SJSA1 (cell line): ENCODE data around the gene LIMS1. TPM values are rescaled to one million over a fixed set of nuclear protein-coding genes. Genes with fewer than 3 reads are reported as not detected.

Experiments used
- DNase-seq, 2 experiments: peaks; one replicate each; pipeline ENCODE4 v3.0.0-alpha.2; 2015 to 2020; ENCODE audit warnings: low spot score in 2 of 2, low read depth in 1 of 2
- H3K27ac ChIP-seq: fragments of 250-450 bp; sonication (Bioruptor Pico); 2 replicates; pipeline ENCODE4 v1.5.1; 2020; ENCODE audit warnings: mild to moderate bottlenecking, moderate library complexity
- H3K27me3 ChIP-seq: fragments of 250-450 bp; sonication (Bioruptor Pico); replicated peaks from 2 replicates; pipeline ENCODE4 v1.5.1; 2020; ENCODE audit warnings: mild to moderate bottlenecking, moderate library complexity
- H3K36me3 ChIP-seq: fragments of 250-450 bp; sonication (Bioruptor Pico); 2 replicates; pipeline ENCODE4 v1.5.1; 2020; ENCODE audit warnings: mild to moderate bottlenecking
- H3K4me1 ChIP-seq: fragments of 250-450 bp; sonication (Bioruptor Pico); replicated peaks from 2 replicates; pipeline ENCODE4 v1.6.1; 2021; ENCODE audit warnings: mild to moderate bottlenecking
- H3K4me3 ChIP-seq: fragments of 250-450 bp; sonication (Bioruptor Pico); 2 replicates; pipeline ENCODE4 v1.5.1; 2020; ENCODE audit warnings: mild to moderate bottlenecking
- H3K9me3 ChIP-seq: fragments of 250-450 bp; sonication (Bioruptor Pico); replicated peaks from 2 replicates; pipeline ENCODE4 v1.5.1; 2020; ENCODE audit warnings: mild to moderate bottlenecking
- total RNA-seq: library from RNA; depleted of rRNA; stranded (reverse); fragments of >200 nt; shearing (Covaris generic); gene quantifications from 2 replicates; pipeline ENCODE4 v1.2.3, GENCODE V29; 2014

The LIMS1 gene
- total RNA-seq, 1 experiment from 2014 or later, result 169 TPM

DNA sequence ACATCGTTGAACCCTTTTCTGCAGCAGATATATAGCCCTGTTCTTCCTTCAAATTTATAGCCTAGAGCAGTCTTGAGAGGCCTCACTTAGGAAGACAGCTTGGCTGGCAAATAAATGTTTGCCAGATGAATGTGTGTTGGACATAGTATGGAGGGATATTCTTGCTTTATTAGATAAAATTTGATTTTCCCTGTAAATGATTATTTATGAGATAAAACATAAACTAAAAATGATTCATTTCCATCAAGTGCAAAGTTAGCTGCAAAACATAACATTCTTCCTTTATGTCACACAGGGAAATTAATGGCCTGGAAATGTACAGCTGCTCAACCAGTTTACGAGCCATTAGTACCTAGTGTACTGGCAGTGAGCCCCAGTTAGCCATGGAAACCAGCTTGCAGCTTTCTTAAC, 82.5 kb downstream of the LIMS1 start:
- Histone ChIP-seq H3K36me3 (peaks cover 12% of the 10 kb centered on the region), H3K27me3 (no peaks in the 10 kb centered on the region), H3K9me3 (no peaks in the 10 kb centered on the region), H3K27ac (no peak overlapping the region), H3K4me3 (no peak overlapping the region), H3K4me1 (peaks cover 69% of the 10 kb centered on the region)
- DNase-seq, result no peak

DNA sequence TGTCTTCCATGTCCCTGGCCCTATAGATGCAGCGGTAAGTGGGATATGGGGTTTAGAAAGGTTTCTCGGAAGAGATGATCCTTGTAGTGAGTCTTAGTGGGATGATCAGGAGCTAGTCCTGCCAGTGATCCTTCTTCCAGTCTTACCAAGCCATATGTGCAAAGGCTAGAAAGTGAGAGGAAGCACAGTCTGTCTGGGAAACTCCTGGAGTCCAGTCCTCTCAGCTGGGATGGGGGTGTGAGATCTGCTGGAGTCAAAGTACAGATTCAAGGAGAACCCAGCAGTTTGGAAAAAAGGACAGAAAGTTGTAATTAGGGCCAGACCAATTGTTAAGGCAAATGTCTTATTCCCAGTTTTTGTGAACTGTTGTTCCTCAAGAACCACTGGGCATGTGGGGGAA, 83.3 kb downstream of the LIMS1 start:
- Histone ChIP-seq H3K27ac (no peak overlapping the region), H3K9me3 (no peaks in the 10 kb centered on the region), H3K36me3 (peaks cover 12% of the 10 kb centered on the region), H3K27me3 (no peaks in the 10 kb centered on the region), H3K4me1 (peaks cover 70% of the 10 kb centered on the region), H3K4me3 (no peak overlapping the region)
- DNase-seq, result no peak

DNA sequence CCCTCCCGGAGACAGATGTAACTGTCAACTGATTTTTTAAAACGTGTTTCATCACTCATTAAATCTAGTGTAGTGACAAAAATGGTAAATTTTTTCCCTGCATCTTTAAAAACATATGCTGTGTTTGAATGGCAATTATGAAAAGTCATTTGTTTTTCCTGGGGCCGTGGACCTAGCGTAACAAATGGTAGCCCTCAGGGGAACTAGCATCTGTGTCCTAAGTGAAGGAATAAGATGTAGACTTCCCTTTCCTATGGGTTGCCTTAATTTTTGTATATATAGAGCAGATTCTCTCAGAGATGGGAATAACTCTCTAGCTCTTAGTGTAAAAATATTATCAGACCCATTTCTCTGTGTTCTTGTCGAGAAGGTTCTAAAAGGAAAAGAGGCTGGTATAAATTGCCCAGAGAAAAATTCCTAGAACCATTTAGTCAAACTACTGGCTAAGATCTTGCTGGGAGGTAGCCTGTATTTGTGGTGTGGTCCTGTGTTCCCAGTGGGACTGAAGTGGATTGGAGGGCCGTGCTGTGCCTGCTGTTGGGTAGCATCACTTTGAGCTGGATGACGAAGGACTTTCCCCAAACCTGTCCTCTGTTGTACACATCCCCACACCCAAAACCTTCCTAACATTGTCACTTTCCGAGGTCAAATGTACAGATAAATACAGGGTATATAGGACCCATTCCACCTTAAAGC, 85.8 kb downstream of the LIMS1 start:
- H3K4me3 ChIP-seq, result no peak overlapping the region
- H3K9me3 ChIP-seq, result no peaks in the 10 kb centered on the region
- H3K27me3 ChIP-seq, result no peaks in the 10 kb centered on the region
- H3K36me3 ChIP-seq, result peaks cover 12% of the 10 kb centered on the region
- peaks cover 46% of the 10 kb centered on the region for H3K4me1 ChIP-seq
- DNase-seq, result no peak
- H3K27ac ChIP-seq, result no peak overlapping the region

- Histone ChIP-seq H3K4me1 (peaks cover 40% of the 10 kb centered on the region), H3K9me3 (no peaks in the 10 kb centered on the region), H3K36me3 (peaks cover 11% of the 10 kb centered on the region), H3K27ac (no peak overlapping the region), H3K4me3 (no peak overlapping the region), H3K27me3 (no peaks in the 10 kb centered on the region)
- DNase-seq, result no peak
Observed at GRCh38 chr2:108620656-108621055, 86.4 kb downstream of the LIMS1 start.

GRCh38 chr2:108621087-108621559, 86.9 kb downstream of the LIMS1 start:
- H3K27me3 ChIP-seq, result no peaks in the 10 kb centered on the region
- no peak overlapping the region for H3K27ac ChIP-seq
- peaks cover 9% of the 10 kb centered on the region for H3K36me3 ChIP-seq
- H3K9me3 ChIP-seq, result no peaks in the 10 kb centered on the region
- no peak overlapping the region for H3K4me3 ChIP-seq
- H3K4me1 ChIP-seq, result peaks cover 37% of the 10 kb centered on the region
- DNase-seq, result no peak

DNA sequence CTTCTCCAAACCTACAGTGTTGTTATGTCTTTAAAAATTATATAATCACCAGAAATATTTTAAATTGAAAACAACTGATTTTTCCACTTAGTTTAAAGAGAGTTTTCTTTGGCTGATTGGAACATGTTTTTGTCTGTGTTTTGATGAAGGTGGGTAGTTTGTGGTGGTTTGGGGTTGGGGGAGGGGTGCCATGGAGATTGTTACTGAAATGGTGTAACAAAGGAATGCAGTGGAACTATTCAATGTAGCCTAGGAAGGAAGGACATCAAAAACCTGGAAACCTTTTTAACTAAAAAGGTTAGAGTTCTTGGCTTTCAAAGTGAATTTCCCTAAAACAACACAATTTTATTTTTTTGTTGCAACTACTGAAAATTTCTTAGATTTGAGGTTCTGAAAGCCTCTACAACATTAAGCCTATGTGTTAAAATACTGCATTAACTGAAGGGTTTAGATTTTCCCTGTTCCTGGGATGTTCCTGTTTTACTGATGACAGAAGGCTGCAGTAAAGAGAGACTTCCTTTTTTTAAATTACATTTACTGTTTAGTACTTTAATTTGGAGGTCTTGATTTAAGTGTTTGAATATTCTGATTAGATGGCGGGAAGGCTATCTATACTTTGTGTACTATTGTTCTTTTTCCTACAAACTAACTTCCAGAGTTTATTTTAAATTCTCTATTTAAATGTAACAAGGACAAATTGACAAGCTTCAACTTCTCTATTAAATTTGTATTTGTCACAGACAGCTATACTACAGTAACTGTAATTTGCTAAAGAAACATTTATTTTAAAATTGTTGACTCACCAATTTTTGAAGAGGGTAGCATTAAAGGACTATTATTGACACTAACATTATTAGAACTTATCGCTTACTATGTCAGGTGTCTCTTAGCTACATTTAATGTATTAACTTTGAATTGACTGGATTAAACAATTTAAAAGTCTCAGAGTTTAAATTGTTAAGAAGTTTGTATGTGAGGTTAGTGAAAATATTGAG, 87.7 kb downstream of the LIMS1 start:
- no peak overlapping the region for H3K4me3 ChIP-seq
- H3K27ac ChIP-seq, result no peak overlapping the region

DNA sequence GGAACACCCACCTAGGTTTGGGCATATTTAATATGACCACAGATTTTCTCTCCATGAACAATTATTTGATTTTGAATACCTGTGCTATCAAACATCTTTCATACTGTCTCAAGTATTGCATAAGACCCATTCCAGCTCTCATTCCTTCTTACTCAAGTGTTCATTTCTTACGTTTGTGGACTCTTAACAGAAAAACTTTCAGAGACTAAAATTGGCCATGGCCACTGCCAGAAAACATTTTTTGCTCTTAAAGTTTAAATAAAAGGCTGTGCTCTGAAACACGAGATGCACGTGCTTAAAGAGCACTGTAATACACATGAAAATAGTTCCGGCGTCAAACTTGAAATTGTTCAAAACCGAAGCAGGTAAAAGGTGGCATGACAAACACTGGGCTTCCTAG, 89.3 kb downstream of the LIMS1 start:
- Histone ChIP-seq H3K36me3 (no peaks in the 10 kb centered on the region), H3K4me1 (peaks cover 25% of the 10 kb centered on the region), H3K4me3 (no peak overlapping the region), H3K9me3 (no peaks in the 10 kb centered on the region), H3K27ac (no peak overlapping the region), H3K27me3 (no peaks in the 10 kb centered on the region)
- DNase-seq, result no peak

More for the DNA sequence above, 87.7 kb downstream of the LIMS1 start:
- Histone ChIP-seq H3K9me3 (no peaks in the 10 kb centered on the region), H3K4me1 (peaks cover 29% of the 10 kb centered on the region), H3K36me3 (peaks cover 3% of the 10 kb centered on the region; the same call in 1 of the 2 replicates), H3K27me3 (no peaks in the 10 kb centered on the region)
- DNase-seq, result no peak

DNA sequence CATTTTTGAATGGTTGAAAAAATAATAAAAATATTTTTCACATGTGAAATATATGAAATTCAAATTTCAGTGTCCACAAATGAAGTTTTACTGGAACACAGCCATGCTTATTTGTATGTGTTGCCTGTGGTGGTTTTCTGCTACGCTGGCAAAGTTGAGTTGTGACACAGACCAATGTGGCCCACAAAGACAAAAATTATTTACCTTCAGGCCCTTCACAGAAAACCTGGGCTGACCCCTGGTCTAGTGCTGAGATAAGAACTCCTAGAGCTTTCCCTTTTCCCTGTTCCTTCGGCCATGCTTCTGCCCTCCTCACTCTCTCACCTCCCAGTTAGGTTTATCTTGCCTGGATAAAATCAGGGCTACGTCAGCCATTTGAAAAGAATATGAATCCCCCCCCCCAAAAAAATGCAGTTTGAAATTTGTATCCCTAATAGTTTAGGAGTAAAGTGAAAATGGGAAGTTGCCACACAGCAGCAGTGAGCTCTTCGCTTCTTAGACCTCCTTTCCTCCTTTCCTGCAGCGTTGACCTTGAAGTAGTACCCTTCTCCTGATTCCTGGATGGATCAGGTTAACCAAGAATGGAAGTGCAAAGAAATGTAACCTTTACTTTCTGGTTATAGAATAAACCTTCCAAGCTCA, 91.0 kb downstream of the LIMS1 start:
- H3K27ac ChIP-seq, result no peak overlapping the region
- H3K4me3 ChIP-seq, result no peak overlapping the region
- peaks cover 17% of the 10 kb centered on the region for H3K4me1 ChIP-seq
- no peaks in the 10 kb centered on the region for H3K36me3 ChIP-seq
- H3K9me3 ChIP-seq, result no peaks in the 10 kb centered on the region
- DNase-seq, result no peak
- H3K27me3 ChIP-seq, result no peaks in the 10 kb centered on the region

DNA sequence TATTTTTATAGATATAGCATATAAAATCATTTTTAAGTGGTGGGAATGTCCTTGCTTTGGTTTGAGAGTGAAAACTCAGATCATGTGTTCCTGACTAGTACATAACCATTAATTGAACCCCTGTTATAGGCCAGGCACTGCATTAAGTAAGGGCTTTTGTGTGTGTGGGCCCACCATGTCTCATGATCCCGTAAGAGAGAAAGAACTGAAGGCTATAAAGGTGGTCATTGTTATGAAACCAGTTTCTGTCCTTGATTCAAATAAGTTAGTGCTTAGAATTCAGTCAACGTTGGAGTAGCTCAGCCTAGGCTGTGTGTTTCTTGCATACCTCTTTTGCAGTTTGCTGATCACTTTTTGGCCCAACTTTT, 91.5 kb downstream of the LIMS1 start:
- Histone ChIP-seq H3K27me3 (no peaks in the 10 kb centered on the region), H3K4me1 (peaks cover 18% of the 10 kb centered on the region), H3K27ac (no peak overlapping the region), H3K36me3 (no peaks in the 10 kb centered on the region), H3K9me3 (no peaks in the 10 kb centered on the region), H3K4me3 (no peak overlapping the region)
- no peak for DNase-seq

DNA sequence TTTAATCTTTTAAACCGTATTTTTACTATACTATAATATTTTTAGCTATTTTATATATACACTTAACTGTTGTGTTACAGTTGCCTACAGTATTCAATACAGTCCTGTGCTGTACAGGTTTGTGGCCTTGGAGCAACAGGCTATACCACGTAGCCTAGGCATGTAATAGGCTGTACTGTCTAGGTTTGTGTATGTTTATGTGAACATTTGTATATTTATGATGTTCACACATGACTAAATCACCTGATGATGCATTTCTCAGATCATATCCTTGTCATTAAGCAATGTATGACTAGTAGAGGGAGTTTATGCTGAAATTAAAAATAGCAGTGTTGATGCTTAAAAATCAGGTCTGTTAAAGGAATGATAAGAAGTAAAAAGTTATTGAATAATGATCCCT, 92.7 kb downstream of the LIMS1 start:
- peaks cover 19% of the 10 kb centered on the region for H3K4me1 ChIP-seq
- no peaks in the 10 kb centered on the region for H3K36me3 ChIP-seq
- DNase-seq, result no peak
- no peaks in the 10 kb centered on the region for H3K9me3 ChIP-seq
- no peaks in the 10 kb centered on the region for H3K27me3 ChIP-seq
- no peak overlapping the region for H3K27ac ChIP-seq
- H3K4me3 ChIP-seq, result no peak overlapping the region

GRCh38 chr2:108627911-108628567, 93.8 kb downstream of the LIMS1 start:
- no peaks in the 10 kb centered on the region for H3K9me3 ChIP-seq
- H3K4me3 ChIP-seq, result no peak overlapping the region
- DNase-seq, result no peak
- no peaks in the 10 kb centered on the region for H3K36me3 ChIP-seq
- H3K27ac ChIP-seq, result no peak overlapping the region
- no peaks in the 10 kb centered on the region for H3K27me3 ChIP-seq
- peaks cover 29% of the 10 kb centered on the region for H3K4me1 ChIP-seq

DNA sequence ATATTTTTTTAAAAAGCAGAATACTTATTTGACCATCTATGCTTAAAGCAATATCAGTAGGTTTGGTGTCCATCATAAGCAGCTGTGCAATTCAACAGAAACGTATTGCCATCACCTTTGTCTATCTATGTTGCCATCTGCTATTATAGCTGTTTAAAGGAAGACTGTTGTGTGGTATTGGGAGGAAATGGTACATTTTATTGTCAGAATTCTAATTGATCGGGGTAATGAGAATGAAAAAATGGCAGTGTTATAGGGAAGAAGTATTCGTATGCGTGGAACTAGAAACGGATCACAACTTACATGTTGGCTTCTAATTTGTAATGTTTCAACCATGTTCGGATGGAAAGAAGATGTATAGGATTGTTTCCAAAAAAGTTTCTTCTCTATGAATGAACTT, 94.7 kb downstream of the LIMS1 start:
- peaks cover 38% of the 10 kb centered on the region for H3K4me1 ChIP-seq
- H3K27me3 ChIP-seq, result no peaks in the 10 kb centered on the region
- no peak for DNase-seq
- H3K4me3 ChIP-seq, result no peak overlapping the region
- H3K27ac ChIP-seq, result no peak overlapping the region
- H3K9me3 ChIP-seq, result no peaks in the 10 kb centered on the region
- no peaks in the 10 kb centered on the region for H3K36me3 ChIP-seq

DNA sequence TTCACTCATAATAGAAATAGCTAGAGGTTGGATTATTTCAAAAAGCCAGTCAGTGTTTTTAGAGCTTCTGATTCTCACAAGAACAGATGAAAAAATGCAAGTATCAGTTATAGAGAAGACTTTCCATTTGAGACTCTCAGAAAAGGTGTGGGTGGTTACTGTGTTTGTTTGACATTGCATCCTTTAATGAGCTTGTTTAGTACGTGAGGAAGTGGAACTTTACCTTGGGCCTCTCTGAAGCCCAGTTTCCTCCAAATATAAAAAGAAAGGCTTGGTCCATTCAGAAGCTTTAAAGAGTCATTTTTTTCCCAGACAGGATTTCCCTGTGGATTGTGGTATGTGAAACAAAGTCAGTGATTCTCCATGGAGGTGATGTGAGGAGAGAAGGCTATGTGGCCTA, 95.1 kb downstream of the LIMS1 start:
- Histone ChIP-seq H3K27me3 (no peaks in the 10 kb centered on the region), H3K4me3 (no peak overlapping the region), H3K9me3 (no peaks in the 10 kb centered on the region), H3K27ac (no peak overlapping the region), H3K4me1 (peaks cover 43% of the 10 kb centered on the region), H3K36me3 (no peaks in the 10 kb centered on the region)
- no peak for DNase-seq
